NCI-H146 (cell line): Measurements from ENCODE around the gene DUSP16.
A peak's percentile ranks its signal among the peaks of the same experiment; 100 is the strongest.
"Not testable (repeated sequence)": the region's sequence is repeated elsewhere in the genome, so short reads cannot be mapped to it uniquely, and the experiment has no call there.

Experiments used
- DNase-seq: peaks from one replicate; lab custom pipeline; 2025; lab: John Stamatoyannopoulos, UW

Gene DUSP16

DNA sequence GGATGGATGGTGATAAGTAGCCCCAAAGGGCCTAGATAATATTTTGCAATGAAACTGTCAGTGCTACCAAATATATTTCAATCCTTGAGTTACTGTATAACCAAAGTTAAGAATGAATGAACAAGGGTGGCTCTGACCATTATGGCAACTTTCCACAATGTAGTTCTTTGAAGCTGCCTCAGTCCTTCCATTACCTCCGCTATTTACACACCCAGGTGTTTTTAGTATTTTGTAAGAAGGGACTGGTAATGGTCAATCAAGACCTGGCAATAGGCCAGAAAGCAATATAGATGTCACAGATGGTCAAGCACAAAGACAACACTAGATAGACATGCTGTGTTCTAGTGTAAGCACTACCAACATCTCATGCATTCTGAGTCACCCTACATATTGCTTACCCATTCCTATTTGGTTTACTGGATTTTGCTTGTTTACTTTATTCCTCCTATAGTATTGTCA, 16.3 kb downstream of the DUSP16 start:
- peak; percentile 99 for DNase-seq

DNA sequence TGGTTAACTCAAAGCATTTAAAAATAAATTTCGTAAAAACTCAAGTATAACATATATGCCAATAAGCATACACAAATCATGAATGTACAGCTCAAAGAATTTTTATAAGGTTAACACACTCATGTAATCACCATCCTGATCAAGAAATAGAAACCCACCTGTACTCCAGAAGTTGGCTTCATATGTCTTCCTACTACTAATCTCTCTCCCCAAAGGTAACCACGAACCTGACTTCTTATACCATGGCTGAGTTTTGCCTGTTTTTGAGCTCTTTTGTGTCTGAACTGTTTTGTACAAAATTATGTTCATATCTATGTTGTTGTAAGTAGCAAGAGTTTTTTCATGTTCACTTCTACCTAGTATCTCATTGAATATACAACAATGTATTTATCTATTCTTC, 18.7 kb downstream of the DUSP16 start:
- no peak for DNase-seq

DNA sequence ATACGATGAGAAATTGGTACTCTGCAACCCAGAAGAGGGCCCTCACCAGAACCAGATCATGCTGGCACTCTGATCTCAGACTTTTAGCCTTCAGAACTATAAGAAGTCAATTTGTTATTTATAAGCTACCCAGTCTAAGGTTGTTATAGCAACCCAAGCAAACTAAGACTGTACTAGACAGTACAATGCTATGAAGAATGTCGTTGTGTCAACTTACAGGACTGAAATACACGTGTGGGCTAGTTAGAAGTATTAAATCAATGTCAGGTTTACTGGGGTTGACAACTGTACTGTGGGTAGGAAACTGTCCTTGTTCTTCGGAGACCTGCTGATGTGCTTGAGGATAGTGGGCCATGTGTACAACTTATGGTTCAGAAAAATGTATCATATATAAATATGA, 19.7 kb downstream of the DUSP16 start:
- no peak for DNase-seq

- no peak for DNase-seq
Measured at GRCh38 chr12:12542286-12542685, 20.4 kb downstream of the DUSP16 start.

DNA sequence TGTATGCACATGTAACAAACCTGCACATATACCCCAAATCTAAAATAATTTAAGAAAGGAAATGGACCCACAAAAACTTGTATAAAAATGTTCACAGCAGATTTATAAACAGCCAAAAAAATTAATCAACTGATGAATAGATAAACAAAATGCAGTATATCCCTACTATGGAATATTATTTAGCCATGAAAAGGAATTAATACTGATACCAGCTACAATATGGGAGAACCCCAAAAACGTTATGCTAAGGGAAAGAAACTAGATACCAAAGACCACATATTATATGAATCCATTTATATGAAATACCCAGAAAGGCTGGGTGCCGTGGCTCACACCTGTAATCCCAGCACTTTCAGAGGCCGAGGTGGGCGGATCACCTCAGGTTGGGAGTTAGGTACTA, 20.9 kb downstream of the DUSP16 start:
- DNase-seq, result no peak

DNA sequence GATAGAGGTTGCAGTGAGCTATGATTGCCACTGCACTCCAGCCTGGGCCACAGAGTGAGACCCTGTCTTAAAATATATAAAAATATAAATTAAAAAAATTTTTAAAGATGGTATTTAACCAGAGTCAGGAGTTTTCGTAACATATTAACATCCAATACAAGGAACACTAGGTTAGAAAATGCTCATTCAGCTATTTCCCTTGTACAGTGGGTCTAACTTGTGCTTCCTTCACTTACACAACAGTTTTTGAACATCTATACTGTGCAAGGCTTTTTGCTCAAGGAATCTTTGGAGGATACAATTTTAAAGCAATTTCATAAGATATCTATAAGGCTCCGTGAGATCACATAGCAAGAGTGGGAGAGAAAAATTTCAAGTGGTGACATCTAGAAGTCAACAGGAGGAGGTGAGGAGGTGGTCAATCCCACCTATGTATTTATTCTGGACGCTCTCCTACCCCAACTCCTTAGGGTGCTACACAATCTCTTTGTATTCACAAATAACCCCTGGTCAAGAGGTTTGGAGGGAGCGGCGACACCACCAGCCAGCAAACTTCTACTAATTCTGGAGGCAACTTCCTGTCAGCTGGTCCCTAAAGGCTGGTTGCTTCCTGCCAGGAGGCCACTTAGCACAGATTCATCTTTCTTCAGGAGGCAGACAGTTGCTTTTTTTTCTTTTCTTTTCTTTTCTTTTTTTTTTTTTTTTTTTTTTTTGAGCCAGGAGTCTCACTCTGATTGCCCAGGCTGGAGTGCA, 22.2 kb downstream of the DUSP16 start:
- no peak for DNase-seq

GRCh38 chr12:12539028-12539810, 23.4 kb downstream of the DUSP16 start:
- no peak for DNase-seq

DNA sequence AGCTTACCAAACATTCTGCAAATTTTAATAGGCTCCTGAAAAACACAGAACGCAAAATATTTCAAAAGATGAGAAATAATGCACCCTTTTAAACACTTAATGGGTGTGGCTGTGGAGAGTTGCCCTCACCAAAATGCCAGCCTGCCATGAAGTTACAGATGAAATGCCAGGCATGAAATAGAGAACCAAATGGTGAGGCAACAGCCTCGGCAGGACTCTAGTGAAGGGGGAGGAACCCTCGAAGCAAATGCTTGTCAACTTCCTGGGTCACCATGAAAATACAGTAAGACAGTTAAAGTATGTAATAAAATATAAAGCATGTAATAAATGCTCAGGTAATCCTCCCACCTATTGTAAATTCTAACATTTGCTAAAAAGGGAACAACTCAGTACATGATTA, 24.1 kb downstream of the DUSP16 start:
- DNase-seq, result no peak

DNA sequence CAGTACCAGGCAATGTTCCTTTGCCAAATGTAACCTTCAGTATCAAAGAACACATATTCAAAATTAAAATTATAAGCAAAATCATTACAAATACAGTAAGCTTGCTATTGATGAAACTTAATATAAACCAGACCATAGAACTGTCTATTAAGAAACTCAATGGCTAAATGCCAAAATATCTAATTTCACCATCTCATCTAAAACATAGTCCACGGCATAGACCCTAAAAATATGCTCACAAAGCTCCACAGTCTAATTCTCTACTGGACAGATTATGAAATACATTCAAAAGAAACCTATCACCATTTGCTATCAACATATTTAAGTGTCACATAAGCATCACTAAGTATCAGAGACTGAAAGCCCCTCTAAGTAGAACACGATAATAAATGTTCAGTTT, 25.2 kb downstream of the DUSP16 start:
- no peak for DNase-seq

GRCh38 chr12:12534975-12535374, 27.7 kb downstream of the DUSP16 start:
- no peak for DNase-seq

DNA sequence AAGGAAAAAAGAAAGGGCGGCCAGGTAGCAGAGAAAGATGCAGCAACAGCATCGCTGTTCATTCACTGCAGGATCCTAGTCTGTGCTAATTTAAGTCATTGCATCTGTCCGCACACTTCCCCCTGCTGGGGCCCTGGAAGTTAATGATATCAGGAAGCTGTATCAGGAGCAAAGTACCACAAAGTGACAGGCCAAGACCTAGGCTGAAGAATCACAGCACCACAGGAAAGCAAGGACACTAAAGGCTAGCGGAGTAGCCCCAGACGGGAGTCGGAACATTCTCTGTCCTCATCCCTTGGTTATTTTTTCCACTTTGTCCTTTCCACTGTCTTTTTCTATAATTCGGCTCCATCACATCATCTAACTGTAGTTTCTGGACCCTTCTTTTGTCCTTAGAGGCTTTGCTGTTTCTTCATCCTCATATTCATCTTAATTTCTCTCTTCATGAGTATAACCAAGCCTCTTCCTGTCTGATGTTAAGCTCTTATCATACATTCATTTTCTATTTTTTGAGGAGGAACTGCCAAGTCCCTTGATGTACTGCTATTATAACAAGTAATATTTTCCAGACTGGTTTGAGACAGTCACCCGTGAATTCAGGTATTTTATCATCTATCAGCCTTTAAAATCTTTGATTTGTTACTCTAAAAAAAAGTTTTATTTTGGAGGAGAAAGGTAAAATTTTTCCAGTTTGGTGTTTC, 28.3 kb downstream of the DUSP16 start:
- DNase-seq, result peak; percentile 24

- peak; percentile 15 for DNase-seq
Measured at GRCh38 chr12:12533238-12533829, 29.3 kb downstream of the DUSP16 start.

DNA sequence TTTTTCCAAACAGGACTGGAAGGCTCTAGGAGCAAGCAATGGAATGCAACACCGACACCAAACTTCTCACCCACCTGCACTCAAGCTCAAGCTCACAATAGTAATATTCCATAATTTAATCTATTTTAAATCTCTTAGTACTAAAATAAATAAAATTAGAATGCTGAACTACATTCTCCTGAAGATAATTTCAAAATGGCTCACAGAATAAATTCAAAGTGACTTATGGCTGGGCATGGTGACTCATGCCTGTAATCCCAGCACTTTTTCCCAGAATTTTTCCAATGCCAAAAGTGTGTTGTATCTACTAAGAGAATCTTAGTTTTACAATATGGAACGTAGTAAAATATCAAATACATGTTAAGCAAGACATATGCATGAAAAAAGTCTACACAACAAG, 31.5 kb downstream of the DUSP16 start:
- DNase-seq, result no peak

DNA sequence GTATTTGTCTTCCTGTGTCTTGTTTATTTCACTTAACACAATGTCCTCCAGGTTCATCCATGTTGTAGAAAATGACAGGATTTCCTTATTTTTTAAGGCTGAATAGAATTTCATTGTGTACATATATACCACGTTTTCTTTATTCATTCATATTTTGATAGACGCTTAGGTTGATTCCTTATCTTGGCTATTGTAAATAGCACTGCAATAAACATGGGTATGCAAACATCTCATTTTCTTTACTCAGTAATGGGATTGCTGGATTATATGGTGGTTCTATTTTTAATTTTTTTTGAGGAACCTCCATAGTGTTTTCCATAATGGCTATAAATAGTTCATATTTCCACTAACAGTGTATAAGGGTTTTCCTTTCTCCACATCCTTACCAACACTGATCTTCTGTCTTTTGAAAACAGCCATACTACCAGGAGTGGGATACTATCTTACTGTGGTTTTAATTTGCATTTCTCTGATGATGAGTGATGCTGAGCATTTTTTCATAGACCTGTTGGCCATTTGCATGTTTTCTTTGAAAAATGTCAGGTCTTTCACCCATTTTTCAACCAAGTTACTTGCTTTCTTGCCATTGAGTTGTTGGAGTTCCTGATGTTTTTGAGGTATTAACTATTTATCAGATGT, 32.8 kb downstream of the DUSP16 start:
- no peak for DNase-seq

DNA sequence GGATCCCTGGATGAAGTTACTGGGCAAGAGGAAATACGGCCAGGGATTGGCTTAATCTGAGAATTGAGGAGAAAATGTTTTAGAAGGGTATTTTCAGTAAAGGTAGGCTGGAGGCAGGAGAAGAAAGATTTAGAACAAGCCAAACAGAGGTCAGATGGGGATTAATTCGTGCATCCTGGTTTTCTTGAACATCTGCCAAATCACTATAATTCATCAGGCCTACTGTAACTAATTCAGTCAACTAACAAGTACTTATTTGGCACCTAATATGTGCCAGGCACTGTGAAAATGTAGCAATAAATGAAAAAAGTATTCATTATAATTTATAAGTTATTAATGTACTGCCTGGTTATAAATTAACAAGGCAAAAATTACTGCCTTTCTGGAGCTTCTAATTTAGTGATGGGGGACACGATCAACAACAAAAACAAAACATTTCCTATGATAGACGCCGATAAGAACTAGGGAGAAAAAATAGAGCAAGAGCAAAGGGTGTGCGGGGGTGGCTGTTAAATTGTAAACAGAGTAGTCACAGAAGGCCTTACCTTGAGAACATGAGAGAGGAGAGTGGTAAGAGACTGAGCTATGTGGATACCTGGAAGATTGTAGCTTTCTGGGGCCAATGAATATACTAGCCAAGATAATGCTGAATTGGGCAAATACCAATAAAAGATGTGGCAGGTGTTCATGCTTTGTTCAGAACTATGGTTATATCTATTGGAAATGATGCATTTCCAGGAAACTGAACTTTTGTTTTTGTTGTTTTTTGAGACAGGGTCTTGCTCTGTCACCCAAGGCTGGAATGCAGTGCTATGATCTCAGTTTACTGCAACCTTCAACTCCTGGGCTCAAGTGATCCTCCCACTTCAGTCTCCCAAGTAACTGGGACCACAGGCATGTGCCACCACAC, 34.0 kb downstream of the DUSP16 start:
- no peak for DNase-seq

DNA sequence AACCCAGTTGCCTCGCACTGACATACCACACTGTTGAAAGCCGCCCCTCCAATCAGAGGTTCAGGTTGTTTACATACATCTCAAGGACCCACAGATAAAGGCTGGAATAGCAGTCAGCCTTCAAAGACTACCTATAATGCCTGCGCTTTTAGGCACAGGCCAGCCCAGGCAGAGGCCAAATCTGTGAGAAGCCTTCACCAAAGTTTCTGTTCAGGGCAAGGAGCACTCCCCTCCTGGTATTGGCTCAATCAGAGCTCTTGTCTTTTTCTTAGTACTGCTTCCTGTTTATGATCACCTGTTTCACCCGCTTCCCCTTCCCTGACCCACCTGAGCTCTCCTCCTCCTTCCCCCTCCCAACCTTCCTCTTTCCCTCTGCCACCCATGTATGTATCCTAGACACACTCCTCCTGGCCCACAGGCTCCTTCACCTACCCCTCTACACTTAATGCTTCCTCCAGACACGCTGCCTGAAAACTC, 34.8 kb downstream of the DUSP16 start:
- no peak for DNase-seq

- no peak for DNase-seq
Measured at GRCh38 chr12:12524128-12524527, 38.5 kb downstream of the DUSP16 start.

- DNase-seq, result peak; percentile 17
Measured at GRCh38 chr12:12523229-12523628, 39.4 kb downstream of the DUSP16 start.

GRCh38 chr12:12522657-12523056, 40.0 kb downstream of the DUSP16 start:
- not testable (repeated sequence) for DNase-seq

- DNase-seq, result no peak
Measured at GRCh38 chr12:12521888-12522287, 40.8 kb downstream of the DUSP16 start.

- DNase-seq, result peak; percentile 95
Measured at GRCh38 chr12:12521044-12521485, 41.6 kb downstream of the DUSP16 start.
